Brain microvascular endothelial cell (primary cell): ENCODE results near the gene SMIM44.

Source experiments
- DNase-seq: peaks from one replicate; pipeline ENCODE4 v3.0.0-alpha.2; 2020
- H3K27ac ChIP-seq: fragments of 250-450 bp; sonication (Bioruptor Pico); 2 replicates; pipeline ENCODE4 v1.5.1; 2020; ENCODE audit warnings: mild to moderate bottlenecking, moderate library complexity
- H3K27me3 ChIP-seq: fragments of 250-450 bp; sonication (Bioruptor Pico); replicated peaks from 2 replicates; pipeline ENCODE4 v1.5.1; 2020; ENCODE audit warnings: mild to moderate bottlenecking
- H3K36me3 ChIP-seq: fragments of 250-450 bp; sonication (Bioruptor Pico); replicated peaks from 2 replicates; pipeline ENCODE4 v1.5.1; 2020; ENCODE audit warnings: mild to moderate bottlenecking
- H3K4me3 ChIP-seq: 2 replicates; pipeline ENCODE4 v1.5.1; 2011; ENCODE audit warnings: low read depth, mild to moderate bottlenecking, control low read depth, low read length, moderate library complexity
- CTCF ChIP-seq: IDR thresholded peaks from 2 replicates; pipeline ENCODE4 v1.5.1; 2011; ENCODE audit warnings: low read depth, mild to moderate bottlenecking, moderate library complexity, low read length, control low read depth, inconsistent platforms; ENCODE audit errors: missing control alignments
- in situ Hi-C: cut with HindIII; loops from 2 replicates; pipeline ENCODE4 v1.10.0; 2017; ENCODE audit warnings: low sequenced_read_pairs, low pct_ligation_motif_present

SMIM44 gene

DNA sequence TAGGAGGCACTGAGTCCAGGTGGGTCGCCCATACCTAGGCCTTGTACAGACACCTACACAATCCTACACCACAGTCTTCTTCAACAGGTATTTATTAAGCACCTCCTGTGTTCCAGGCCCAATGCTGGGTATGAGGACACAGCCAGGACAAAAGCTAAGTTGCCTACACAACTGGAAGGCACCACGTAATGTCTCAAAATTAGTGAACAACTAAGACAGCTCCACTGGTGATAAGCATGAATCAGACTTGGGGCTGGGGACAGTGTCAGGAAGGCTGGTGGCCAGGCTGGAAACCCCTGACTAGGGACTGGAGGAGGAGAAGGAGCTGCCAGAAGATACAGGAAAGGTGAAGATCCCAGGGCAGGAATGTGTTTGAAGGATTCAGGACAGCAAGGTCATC, 5.3 kb downstream of the SMIM44 start:
- no peak overlapping the region for H3K4me3 ChIP-seq
- no peak for TF ChIP-seq CTCF
- no peak for DNase-seq
- no peak overlapping the region for H3K27ac ChIP-seq
- no peaks in the 10 kb centered on the region for H3K36me3 ChIP-seq
- in situ Hi-C loops = no loop called here
- peaks cover 3% of the 10 kb centered on the region for H3K27me3 ChIP-seq

DNA sequence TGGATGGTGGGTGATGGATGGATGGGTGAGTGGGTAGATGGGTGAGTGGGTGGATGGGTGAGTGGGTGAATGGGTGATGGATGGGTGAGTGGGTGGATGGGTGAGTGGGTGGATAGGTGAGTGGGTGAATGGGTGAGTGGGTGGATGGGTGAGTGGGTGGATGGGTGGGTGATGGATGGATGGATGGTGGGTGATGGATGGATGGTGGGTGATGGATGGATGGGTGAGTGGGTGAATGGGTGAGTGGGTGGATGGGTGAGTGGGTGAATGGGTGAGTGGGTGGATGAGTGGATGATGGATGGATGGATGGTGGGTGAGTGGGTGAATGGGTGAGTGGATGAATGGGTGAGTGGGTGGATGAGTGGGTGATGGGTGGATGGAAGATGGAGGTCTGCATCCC, 5.7 kb downstream of the SMIM44 start:
- H3K36me3 ChIP-seq = no peaks in the 10 kb centered on the region
- DNase-seq = no peak
- no peak overlapping the region for H3K4me3 ChIP-seq
- H3K27me3 ChIP-seq = peaks cover 2% of the 10 kb centered on the region
- no peak for TF ChIP-seq CTCF
- in situ Hi-C loops = no loop called here
- no peak overlapping the region for H3K27ac ChIP-seq

- TF ChIP-seq CTCF = no peak
- no peaks in the 10 kb centered on the region for H3K36me3 ChIP-seq
- DNase-seq = no peak
- H3K27ac ChIP-seq = no peak overlapping the region
- no peak overlapping the region for H3K4me3 ChIP-seq
- in situ Hi-C loops = no loop called here
- peaks cover 2% of the 10 kb centered on the region for H3K27me3 ChIP-seq
Observed at GRCh38 chr19:3476830-3477229, 6.4 kb downstream of the SMIM44 start.

DNA sequence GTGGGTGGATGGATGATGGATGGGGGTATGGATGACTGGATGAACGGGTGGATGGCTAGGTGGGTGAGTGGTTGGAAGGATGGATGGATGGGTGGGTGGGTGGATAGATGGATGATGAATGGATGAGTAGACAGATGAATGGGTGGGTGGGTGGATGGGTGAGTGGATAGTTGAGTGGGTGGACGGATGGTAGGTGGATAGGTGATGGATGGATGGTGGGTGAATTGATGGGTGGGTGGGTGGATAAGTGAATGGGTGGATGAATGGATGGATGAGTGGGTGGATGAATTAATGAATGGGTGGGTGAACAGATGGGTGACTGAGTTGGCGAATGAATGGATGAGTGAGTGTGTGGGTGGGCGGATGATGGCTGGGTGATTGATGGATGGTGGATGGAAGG, 7.8 kb downstream of the SMIM44 start:
- Histone ChIP-seq H3K27me3 (peaks cover under 1% of the 10 kb centered on the region), H3K4me3 (no peak overlapping the region), H3K27ac (no peak overlapping the region), H3K36me3 (no peaks in the 10 kb centered on the region)
- in situ Hi-C loops = no loop called here
- no peak for DNase-seq
- no peak for TF ChIP-seq CTCF

- Histone ChIP-seq H3K4me3 (no peak overlapping the region), H3K27me3 (no peaks in the 10 kb centered on the region), H3K27ac (no peak overlapping the region), H3K36me3 (no peaks in the 10 kb centered on the region)
- TF ChIP-seq CTCF = no peak
- in situ Hi-C loops = no loop called here
- DNase-seq = no peak
Observed at GRCh38 chr19:3474614-3475013, 8.6 kb downstream of the SMIM44 start.

GRCh38 chr19:3474010-3474409, 9.2 kb downstream of the SMIM44 start:
- no peak overlapping the region for H3K27ac ChIP-seq
- in situ Hi-C loops = no loop called here
- no peak for DNase-seq
- no peak overlapping the region for H3K4me3 ChIP-seq
- H3K36me3 ChIP-seq = no peaks in the 10 kb centered on the region
- TF ChIP-seq CTCF = no peak
- no peaks in the 10 kb centered on the region for H3K27me3 ChIP-seq
